GM21515 (cell line): ENCODE measurements around the gene HIP1R.
"Not testable (repeated sequence)": the region's sequence is repeated elsewhere in the genome, so short reads cannot be mapped to it uniquely, and the experiment has no call there.

Experiments used
- ATAC-seq: cut with Tn5 transposase; IDR thresholded peaks from one replicate; pipeline ENCODE4 v1.9.1; 2021; ENCODE audit not compliant: unreplicated experiment

The HIP1R gene

GRCh38 chr12:122892724-122893123, 57.5 kb downstream of the HIP1R start:
- not testable (repeated sequence) for ATAC-seq

- ATAC-seq: no peak
Observed at GRCh38 chr12:122893208-122894153, 58.2 kb downstream of the HIP1R start.

- ATAC-seq: no peak
Observed at GRCh38 chr12:122894193-122895121, 59.2 kb downstream of the HIP1R start.

- ATAC-seq: no peak
Observed at GRCh38 chr12:122895320-122895703, 60.1 kb downstream of the HIP1R start.

DNA sequence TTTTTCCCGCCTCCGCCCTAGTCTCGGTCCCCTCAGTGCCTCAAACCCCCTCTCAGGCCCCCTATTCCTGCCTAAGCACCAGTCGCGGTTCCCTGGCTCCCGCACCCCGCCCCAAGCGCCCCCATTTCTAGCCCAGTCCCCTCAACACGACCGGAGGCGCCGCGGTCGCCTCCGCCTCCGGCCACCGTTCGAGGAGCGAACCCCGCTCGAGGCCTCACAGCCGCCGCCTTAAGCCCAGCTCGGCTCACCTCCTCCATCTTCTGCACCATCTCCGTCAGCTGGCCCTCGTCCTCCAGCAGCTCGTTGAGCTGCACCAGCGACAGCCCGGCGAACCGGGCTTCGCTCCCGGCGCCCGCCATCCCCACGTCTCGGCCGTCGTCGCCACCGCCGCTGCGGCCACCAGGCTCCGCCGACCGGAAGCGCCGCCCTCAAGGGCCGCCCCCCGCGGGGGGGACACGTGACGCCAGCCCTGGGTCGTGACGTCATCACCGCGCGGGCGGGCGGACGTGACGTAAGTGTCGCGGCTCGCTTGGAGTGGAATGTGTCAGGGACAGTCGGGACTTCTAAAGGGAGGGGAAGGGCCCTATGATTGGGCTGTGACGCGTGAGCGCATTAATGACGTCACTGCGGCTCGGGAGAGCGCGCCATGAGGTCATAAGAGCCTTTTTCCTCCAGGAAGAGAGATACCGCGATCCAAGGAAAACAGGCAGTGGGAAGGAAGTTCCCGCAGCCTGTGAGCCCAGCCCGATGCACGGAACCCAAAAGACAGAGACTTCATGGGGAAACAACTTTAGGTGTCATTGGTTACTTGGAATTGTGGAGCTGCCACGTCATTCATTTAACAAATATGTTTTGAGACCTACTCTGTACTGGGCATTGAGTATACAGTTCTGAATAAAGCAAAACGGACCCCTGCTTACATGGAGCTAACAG, 60.7 kb downstream of the HIP1R start, which contains the start of gene VPS37B:
Gene VPS37B (minus strand): TSS at position 421 of the 933 bp plus-strand sequence. CDS start 62 bp downstream, at position 359.
- no peak for ATAC-seq

DNA sequence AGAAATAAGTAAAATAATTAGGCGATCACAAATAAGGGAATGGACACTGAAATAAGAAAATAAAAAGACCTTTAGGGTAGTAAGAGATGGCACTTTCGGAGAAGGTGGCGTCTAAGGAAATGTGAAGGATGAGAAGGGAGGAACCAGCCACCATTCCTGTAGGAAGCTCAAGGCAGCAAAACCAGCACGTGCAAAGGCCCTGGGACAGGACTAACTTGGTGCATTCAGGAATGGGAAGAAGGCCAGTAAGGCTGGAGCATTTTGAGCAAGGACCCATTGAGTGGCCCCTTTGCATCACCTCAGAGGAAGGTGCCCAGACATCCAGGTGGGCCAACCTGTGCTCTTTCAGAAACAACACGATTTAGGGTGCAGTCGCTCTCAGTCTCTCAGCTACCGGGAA, 61.4 kb downstream of the HIP1R start:
- no peak for ATAC-seq

- no peak for ATAC-seq
Observed at GRCh38 chr12:122899887-122900286, 64.6 kb downstream of the HIP1R start.

GRCh38 chr12:122902854-122903692, 67.8 kb downstream of the HIP1R start:
- no peak for ATAC-seq

- no peak for ATAC-seq
Observed at GRCh38 chr12:122903693-122904034, 68.4 kb downstream of the HIP1R start.

GRCh38 chr12:122905258-122905657, 70.0 kb downstream of the HIP1R start:
- not testable (repeated sequence) for ATAC-seq

GRCh38 chr12:122908915-122909314, 73.7 kb downstream of the HIP1R start:
- no peak for ATAC-seq

DNA sequence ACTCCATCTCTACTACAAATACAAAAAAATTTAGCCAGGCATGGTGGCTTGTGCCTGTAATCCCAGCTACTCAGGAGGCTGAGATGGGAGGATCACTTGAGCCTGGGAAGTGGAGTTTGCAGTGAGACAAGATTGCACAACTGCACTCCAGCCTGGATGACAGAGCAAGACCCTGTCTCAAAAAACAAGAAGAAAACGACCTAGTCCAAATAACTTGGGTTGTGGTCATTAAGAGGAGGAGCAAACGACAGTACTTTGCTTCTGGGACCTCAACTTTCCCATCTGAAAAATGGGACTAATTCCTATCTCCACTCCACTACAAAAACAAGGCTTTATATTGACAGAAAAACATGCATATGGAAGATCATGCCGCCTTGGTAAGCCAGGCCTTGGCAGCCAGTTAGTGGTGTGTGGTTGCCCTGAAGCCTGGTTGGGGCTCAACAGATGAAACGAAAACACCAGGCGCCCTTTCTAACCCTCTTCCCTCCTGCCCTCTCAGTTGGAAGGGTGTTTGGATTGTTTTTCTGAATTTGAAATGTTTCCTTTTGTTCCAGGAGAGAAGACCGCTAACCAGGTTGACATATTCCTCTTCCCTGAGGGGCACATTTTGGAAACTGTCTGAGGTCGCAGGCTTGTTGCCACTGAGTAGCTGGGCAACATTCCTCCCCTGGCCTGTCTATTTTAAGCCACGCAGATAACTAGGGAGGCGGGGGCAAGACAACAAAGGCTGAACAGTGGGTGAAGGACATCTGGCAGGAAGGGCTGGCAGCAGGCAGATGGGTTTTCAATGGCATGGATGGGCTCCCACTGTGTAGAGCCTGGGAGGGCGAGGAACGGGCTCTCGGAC, 74.4 kb downstream of the HIP1R start:
- no peak for ATAC-seq
